GM12872 (cell line): ENCODE results near the gene GALNT4.

Experiments
- CTCF ChIP-seq: IDR thresholded peaks from 3 replicates; pipeline ENCODE4 v1.5.1; 2011; ENCODE audit warnings: low read depth, mild to moderate bottlenecking, low read length, moderate library complexity; ENCODE audit not compliant: insufficient read depth

Gene GALNT4

GRCh38 chr12:89490922-89491321 lies 33.7 kb downstream of the GALNT4 start:
- TF ChIP-seq CTCF, result no peak

DNA sequence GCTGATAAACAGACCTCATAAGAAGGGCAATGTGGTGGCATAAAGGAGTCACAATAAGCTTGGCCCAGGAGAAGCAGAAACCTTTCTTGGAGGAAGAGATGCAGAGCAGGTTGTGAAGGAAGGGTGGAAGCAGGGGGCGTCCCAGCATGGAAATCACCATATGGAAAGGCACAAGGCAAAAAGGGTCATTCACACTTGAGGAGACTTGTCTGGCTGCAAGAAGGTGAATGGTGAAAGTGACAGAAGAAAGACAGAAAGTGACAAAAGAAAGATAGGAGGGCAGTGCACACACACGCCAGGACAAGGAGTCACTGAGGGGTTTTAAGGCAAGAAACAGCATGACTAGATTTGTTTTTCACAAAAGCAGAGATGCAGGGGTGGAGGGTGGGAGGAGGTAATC lies 38.3 kb downstream of the GALNT4 start:
- TF ChIP-seq CTCF, result no peak

DNA sequence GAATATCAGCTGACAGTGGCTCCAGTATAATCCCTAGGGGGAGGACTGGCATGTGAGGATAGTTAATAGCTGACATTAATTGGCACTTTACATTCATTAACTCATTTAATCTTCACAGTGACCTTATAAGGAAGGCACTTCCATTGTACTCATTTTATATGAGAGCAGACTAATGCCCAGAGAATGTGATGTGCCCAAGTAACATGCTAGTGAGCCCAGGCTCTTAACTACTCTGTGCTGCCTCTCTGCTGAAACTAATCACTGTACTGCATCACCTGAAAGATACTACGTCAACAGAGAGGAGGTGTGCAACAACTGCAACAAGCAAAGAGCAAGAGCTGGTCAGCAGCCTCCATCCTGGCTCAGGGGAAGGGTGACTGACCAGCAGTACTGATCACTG lies 40.1 kb downstream of the GALNT4 start:
- TF ChIP-seq CTCF, result no peak

- TF ChIP-seq CTCF, result no peak
Measured at GRCh38 chr12:89481213-89481914, 43.2 kb downstream of the GALNT4 start.

GRCh38 chr12:89479982-89480381 lies 44.6 kb downstream of the GALNT4 start:
- TF ChIP-seq CTCF, result no peak

- TF ChIP-seq CTCF, result no peak
Measured at GRCh38 chr12:89477633-89478279, 46.8 kb downstream of the GALNT4 start.

DNA sequence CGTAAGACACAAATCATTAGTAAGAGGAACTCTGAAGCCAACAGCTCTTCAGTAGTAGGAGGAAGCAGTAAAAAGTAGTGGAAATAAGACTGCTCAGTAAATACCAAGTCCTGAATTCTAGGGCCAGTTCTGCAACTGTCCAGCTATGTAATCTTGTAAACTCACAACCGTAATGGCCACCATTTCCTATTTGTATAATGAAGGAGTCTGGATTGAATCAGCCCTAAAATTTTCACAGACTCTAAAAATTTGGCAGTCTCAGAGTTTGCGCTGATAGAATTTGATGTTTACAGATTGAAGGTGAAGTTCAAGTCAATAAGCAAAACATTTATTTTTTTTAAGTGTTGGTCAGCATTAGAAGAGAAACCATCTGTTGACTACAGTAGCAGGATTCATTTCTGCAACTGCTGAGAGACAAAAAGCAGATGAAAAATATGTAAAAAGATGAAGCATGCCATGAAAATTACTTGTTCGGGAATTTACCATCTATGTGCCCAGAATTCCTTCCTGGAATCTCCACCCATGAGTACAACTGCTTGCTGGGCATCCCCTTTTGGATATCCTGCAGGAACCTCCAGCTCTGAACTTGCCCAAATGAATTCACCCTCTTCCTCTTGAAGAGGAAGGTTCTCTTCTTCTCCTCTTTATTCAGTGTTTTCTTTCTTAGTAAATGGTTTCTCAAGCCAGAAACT lies 47.5 kb downstream of the GALNT4 start:
- TF ChIP-seq CTCF, result no peak
